Sciatic nerve (tissue), 2 donors: ENCODE measurements around the gene CISD2. TPM values are rescaled to one million over a fixed set of nuclear protein-coding genes. Genes with fewer than 3 reads are reported as not detected.
A peak's percentile ranks its signal among the peaks of the same experiment; 100 is the strongest.
"Not testable (repeated sequence)": the region's sequence is repeated elsewhere in the genome, so short reads cannot be mapped to it uniquely, and the experiment has no call there.

Experiments used
- ATAC-seq: fragments of 200-7000 bp; cut with Tn5 transposase; one replicate; pipeline ENCODE4 v1.9.1; 2020; ENCODE audit warnings: mild to moderate bottlenecking, moderate library complexity
- DNase-seq: peaks from one replicate; pipeline ENCODE4 v3.0.0-alpha.2; 2020; ENCODE audit warnings: low spot score
- intact Hi-C: fragments of 100-400 bp; cut with DNase I; formaldehyde crosslinking; loops from one replicate; pipeline ENCODE4 v1.14.2; 2022
- total RNA-seq: library from RNA; stranded (reverse); fragmentation: NEBNext Ultra II Directional; extraction: Animal tissue kit (Norgen Biotek cat#: 25700); gene quantifications from one replicate; pipeline ENCODE4 v1.2.1, GENCODE V29; 2021
- donor health status: DM: no; HTN: no; CAD: no.
- donor health status: DM: no; HTN: no; CAD: no.

Gene CISD2, protein sequence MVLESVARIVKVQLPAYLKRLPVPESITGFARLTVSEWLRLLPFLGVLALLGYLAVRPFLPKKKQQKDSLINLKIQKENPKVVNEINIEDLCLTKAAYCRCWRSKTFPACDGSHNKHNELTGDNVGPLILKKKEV
- 20.5 TPM for total RNA-seq

DNA sequence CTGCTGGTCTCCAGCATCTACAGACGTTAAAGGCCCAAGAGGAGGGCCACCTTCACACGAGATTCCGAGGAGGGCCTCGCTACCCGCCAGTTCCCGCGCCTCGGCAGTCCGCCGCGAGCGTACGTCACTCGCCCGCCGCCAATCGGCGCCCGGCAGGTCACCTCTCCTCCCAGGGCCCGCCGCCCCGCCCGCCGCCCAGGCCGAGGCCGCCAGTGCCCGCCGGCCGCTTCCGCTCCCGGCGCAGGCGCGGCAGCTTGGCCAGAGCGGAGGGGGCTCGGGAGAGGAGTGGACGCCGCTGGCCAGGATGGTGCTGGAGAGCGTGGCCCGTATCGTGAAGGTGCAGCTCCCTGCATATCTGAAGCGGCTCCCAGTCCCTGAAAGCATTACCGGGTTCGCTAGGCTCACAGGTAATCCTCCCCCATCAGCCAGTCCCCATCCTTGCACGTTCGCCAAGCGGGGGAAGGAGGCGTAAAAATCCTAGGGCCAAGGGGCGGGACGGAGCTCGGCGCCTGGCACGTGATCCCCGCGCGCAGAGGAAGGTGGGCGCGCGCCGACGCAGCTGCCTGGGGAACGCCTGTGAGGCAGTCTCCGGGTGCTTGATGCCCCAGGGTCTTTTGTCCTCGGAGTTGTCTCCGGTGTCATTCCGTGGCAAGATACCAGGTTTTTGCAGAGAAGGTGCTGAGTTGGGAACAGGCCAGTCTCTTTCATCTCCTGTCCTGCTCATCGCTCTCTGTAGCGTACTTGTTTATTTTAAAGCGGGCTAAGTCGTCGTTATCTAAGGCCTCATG lies at the start of gene CISD2:
CISD2 (plus strand) TSS at position 212 of the 788 bp plus-strand sequence; CDS start at position 305, 93 bp downstream.
- peak; percentile 94 for DNase-seq
- intact Hi-C loops, result no loop called here
- peak; percentile 97 for ATAC-seq

DNA sequence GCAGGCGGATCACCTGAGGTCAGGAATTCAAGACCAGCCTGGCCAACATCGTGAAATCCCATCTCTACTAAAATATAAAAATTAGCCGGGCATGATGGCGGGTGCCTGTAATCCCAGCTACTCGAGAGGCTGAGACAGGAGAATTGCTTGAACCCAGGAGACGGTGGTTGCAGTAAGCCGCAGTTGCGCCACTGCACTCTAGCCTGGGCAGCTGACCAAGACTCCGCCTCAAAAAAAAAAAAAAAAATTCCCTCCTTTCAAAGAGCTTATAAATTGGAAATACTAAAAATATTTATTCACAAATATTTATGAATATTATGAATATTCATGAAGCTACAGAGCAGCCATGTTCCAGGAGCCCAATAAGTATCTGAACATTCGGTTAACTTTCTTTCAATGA lies 49.7 kb upstream of the CISD2 start:
- DNase-seq, ATAC-seq, intact Hi-C loops: not testable (repeated sequence)

DNA sequence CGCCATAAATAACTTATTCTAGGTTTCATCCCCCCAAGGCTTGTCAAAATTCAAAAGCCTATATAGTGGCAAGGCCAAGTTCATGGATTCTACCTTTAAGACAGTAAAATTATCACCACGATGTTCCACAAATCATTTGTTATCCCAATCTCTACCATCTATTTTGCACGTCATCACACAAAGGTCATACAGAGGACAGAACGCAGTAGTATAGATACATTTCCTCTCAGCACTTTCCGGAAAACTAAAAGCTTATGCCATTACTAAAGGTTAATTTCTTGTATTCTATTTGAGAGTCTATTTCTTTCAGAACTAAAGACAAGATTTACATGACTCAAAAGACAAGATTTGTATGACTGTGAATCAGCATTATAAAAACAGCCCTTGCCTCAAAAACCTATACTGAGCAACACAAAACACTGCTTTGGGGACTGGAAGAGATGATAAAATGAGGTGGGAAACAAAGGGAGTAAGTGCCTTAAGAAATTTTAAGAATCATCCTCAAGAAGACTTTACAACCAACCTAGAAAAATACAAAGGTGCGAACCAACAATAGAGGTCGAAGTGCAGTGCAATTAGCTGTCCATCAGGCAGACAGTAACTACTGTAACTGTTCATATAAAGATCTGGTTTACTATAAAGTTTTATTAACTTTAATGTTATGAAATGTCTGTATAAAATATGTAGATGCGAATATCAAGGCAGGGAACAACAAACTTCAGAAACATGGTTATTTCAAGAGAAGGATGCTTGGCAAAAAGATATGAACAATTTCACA lies 49.0 kb upstream of the CISD2 start:
- no peak for ATAC-seq
- no peak for DNase-seq
- intact Hi-C loops, result no loop called here

DNA sequence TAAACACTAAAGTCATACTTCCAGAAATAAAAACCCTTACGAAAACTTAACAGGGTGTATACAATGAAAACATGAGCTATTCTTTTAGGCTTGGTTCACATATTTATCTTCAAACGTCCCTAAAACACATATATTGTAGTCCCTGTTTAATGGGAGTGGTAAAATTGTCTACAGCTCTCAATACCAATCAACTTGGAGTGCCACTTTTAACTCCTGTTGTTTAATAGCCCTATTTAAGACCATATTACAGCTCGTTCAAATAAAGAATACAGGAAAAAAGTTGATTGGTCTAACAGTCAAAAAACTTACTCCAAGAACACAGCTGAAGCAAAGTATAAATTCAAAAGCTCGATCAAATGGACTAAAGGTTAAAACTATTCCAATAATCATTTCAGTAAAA lies 45.3 kb upstream of the CISD2 start:
- intact Hi-C loops, result no loop called here
- ATAC-seq (no peak), DNase-seq (no peak)

DNA sequence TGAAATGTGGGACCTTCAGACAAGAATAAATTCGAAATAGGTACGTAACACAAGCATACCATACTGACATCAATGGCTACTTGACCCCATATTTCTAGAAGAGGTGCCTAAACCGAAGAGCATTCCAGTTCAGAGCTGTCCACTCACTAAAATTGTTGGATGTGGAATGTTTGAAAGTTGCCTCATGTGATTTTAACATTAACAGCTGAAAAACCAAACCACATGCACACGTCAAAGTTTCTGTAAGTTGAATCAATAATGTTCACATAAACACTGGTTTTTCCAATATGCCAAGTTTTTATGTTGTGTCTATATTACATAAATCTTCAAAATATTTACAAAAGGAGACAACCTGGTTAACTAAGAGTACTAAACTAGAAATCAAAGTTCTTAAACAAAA lies 44.9 kb upstream of the CISD2 start:
- ATAC-seq (no peak), DNase-seq (no peak)
- intact Hi-C loops, result no loop called here

DNA sequence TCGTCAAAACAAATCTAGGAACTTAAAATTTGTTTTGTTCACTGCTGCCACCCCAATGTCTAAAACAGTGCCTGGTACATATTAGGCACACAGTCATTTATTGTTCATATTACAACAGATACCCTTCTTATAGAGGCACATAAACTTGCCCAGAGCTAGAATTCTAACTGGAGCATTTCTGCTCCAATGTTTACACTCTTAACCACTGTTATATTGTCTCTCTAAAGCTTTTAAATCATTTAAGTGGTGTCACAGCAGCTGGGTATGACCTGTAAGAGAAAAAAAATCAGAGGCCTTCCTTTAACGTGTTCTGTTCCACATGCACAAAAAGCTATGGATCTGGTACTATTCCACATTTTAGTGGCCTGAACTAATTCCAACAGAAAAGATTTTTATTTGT lies 44.4 kb upstream of the CISD2 start:
- intact Hi-C loops, result no loop called here
- no peak for DNase-seq
- no peak for ATAC-seq

DNA sequence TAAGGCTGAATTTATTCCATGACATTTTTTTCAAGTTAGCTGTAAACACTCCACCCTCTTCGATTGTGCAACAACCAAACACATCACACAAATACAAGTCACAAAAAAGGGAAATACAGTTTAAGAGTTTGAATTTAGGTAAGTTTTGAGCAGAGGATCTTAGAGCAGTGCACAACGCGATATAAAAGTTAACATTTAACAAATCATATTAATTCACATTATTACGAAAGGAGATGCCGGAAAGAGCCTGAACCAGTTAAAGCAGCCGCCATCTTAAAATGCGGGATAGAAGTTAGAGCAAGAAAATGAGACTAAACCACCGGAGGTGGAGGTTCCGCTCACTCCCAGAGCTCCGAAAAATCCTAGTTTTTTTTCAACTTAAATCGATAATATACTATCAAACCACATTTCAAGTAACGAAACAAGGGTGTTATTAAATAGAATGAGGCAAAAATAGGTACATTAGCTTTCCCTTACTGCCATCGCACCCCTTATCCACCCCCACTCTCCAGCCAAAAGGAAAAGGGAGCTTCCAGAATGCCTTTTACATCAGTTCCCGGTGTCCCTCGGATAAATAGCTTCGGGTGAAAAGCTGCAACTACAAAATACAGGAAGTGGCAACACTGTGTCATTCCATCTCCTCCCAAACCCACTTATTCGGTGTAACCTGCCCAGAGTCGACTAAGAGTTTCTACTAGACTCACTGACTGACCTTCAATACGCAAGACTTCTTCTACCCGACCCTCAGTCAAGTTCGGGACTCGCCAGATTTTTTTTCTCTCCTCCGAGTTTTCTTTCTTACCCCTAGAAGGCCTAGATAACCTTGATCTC lies 43.3 kb upstream of the CISD2 start:
- intact Hi-C loops, result no loop called here
- ATAC-seq, result no peak
- no peak for DNase-seq

DNA sequence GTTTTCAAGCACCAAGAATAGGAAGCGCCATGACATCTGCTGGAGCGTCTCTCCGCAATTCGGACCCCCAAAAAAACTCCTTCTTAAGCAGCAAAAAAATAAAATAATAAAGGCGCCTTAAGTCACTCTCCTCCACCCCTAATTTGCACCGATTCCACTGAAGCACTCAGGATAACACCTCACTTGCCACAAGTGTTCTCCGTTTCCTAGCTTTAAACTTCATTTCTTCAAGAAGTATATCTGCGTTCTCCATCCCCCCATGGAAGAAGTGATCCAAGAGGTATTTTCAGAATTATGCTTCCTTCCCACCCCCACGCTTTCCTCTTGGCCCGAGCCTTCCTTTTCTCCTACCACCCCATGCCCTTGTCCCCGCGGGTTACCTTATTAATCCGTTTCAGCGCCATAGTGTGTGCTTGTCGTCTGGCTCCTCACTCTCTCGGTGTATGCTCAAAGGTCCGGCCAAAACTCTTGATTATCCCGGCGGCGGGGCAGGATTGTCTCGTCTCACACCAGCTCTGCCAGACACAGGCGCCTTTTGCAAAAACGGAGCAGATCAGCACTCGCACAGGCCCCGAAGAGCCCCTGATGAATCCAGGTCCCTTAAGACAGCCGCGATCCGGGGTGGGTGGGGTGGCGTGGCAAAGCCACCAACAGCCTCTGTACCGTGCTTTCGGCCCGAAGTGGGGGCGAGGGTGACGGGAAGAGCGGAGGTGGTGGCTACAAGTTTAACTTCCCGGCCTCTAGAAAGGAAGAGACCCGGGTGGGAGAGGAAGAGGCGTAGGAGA lies 42.5 kb upstream of the CISD2 start:
- ATAC-seq, result no peak
- no peak for DNase-seq
- intact Hi-C loops, result no loop called here

DNA sequence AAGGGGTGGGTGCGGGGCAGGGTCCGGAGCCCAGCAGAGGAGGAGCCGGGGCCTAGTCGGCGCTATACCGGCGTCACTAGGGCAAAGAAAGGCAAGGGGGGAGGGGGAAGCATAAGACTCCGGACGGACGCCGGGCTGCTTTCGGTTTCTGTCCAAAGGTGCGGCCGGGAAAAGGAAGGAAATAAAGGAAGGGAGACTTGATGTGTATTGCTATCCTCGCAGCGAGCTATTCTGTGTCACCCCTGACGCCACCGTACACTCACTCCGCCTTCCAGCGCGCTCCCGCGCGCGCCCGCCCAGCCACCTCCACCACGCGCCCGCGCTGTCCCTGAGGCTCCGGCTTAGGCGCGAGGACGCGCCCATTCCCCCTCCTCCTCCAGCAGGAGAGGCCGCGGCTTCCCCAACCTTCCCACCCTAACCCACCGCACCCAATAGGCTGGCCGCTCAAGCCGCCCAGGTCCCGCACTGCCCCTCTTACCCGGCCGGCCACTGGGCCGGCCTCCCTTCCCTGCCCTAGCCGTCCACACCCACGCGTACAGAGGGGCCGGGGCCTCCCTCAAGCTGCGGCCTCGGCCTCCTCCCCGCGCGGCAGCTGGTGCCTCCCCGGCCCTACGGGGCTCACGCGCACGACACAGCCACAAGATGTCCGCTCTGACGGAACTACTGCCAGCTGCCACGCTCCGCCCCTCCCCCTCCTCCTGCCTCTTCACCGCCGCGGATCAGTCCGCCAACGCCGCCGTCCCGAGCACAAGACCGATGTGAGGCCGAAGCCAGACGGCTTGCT lies 41.7 kb upstream of the CISD2 start, which contains the start of gene UBE2D3:
UBE2D3 (minus strand) TSS at position 662 of the 784 bp plus-strand sequence. CDS start 1,043 bp downstream, outside the sequence.
- ATAC-seq (peak; percentile 84), DNase-seq (peak; percentile 97)
- intact Hi-C loops, result no loop called here

DNA sequence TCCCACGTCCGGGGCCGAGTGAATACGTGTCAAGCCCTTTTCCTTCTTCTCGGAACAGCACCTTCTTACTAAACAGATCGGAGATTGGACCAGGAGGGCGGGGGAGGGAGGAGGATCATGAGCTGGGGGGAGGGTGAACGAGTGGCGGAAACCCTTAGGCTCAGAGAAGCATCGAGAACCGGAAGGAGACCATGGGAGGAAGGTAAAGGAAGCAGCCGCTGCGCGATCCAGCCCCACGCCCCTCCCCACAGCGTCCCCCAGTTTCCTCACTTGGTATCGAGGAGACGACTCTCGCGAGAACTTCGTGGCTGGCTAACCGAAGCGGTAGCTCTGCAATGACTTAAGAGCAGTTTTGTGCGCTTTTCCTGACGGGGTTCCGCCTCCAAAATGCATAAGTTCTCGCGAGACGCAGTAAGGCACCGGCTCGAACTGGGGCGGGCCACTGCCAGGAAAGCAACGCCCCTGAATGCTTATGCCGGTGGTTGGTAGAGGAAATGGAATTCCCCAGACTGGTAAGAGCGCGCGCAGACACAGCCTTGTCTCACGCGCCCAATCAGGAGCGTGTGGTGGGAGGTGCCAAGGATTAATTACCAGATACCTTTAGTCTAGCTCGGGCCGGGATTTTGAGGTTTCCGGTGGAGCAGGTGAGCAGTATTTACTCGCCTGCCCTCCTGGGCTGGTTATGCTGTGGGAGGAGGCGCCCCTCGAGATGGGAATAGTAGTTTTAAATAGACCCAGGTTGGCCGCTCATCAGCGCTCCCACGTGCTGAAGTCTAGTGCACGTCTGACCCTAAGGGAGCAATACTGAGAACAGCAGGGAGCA lies 40.9 kb upstream of the CISD2 start:
- intact Hi-C loops, result no loop called here
- peak; percentile 92 for ATAC-seq
- peak; percentile 100 for DNase-seq

DNA sequence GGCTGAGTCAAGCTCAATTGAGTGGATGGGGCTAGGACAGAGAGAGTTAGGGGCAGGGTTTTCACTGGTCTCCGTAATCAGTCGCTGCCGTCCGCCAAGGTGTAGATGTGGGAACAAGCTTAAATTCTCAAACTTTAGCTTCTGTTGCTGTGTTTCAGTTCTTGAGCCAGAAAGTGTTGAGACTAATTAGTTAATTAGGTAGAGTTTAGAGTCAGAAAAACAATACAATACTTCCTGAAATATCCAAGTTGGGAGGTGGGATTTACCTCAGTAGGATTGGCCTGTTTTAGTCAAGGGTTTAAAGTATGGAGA lies 40.3 kb upstream of the CISD2 start:
- ATAC-seq, result no peak
- intact Hi-C loops, result no loop called here
- DNase-seq, result no peak

DNA sequence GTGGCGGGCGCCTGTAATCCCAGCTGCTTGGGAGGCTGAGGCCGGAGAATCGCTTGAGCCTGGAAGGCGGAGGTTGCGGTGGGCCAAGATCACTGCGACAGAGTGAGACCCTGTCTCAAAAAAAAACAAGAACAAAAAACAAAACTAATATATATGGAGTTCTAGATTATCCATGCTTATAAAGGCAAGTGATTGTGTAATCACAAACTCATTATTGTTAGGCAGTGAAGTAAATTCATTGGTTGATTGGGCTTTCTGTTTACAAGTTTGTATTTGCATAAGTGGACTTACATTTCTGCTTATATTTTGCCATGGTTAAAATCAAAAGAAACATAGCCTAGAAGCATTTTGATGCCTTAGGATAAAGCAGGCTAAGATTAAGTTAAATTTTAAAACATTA lies 39.0 kb upstream of the CISD2 start:
- ATAC-seq, result no peak
- intact Hi-C loops, result no loop called here
- DNase-seq, result no peak

DNA sequence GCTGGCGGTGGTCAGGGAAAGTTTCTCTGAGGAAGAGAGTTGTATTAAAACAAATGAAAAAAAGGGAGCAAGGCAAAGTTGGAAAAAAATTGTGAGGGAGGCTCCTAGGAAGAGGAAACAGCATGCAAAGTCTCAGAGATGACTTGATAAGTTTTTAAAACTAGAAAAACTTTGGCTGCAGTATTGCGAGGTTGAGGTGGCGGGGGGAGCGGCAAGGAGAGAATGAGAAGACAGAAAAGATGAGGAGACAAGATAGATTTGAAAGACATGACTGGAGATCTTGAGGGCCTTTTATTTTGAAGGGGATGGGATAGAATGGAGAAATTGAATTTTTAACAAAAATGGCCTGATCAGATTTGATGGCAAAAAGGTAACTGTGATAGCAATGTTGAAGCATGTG lies 36.7 kb upstream of the CISD2 start:
- DNase-seq (no peak), ATAC-seq (no peak)
- intact Hi-C loops, result no loop called here

DNA sequence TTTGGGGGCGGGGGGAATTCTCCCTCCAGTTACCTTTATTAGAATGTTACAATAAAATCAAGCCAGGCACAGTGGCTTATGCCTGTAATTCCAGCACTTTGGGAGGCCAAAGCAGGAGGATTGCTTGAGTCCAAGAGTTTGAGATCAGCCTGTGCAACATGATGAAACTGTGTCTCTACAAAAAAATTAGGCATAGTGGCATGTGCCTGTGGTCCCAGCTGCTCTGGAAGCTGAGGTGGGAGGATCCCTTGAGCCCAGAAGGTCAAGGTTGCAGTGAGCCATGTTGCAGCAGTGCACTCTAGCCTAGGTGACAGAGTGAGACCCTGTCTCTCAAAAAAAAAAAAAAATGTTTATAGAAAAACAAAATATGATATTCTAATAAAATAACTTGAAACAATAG lies 36.1 kb upstream of the CISD2 start:
- DNase-seq (no peak), ATAC-seq (no peak)
- intact Hi-C loops, result no loop called here

DNA sequence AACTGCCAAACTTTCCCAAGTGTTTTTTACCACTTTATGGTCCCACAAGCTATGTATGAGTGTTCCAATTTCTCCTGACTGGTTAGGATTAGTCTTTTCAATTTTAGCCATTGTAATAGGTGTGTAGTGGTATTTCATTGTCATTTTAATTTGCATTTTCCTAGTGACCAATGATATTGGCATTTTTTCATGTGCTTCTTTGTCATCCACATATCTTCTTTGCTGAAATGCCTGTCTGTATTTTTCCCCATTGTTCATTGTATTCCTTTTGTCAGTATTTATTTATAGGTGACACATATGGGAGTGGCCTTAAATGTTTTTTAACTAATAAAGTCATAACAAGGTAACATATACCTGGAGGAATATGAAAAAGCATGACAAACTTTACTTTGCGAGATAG lies 32.2 kb upstream of the CISD2 start:
- intact Hi-C loops, result no loop called here
- ATAC-seq, result no peak
- DNase-seq, result no peak

DNA sequence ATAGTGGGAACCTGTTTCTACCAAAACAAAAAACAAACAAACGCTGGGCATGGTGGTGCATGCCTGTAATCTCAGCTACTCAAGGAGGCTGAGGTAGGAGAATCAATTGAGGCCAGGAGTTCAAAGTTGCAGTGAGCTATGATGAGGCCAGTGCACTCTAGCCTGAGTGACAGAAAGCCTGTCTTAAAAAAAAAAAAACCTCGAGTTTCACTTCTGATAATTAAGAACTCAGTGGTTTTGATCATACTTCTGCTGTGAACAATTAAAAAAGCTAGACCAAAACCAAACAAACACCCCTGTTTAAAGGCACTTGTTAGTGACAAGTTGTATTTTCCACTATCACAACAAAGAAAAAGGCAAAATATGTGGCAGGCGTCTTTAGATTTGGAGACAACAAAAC lies 26.4 kb upstream of the CISD2 start:
- DNase-seq (no peak), ATAC-seq (no peak)
- intact Hi-C loops, result no loop called here

DNA sequence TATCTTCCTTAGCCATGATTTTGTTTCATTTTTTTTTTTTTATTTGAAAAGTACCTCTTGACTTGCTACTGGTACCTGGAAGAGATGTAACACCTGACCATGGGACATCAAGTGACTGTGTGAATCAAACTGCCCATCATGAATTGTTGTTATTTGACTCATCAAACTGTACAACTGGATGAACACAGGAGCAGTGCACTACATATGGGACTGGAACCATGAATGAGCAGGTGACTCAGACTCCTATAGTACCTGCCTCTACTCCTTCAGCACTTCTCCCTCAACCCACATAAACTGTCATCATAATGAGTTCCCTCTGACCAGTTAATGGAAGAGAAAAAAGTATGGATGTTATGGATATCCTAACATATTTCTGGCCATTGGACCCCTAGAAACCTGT lies 25.5 kb upstream of the CISD2 start:
- DNase-seq (no peak), ATAC-seq (no peak)
- intact Hi-C loops, result no loop called here
